DLD1 (cell line): ENCODE data around the gene CMIP.

ENCODE experiments used
- in situ Hi-C: cut with HindIII; loops from 2 replicates; pipeline ENCODE4 v1.10.0; 2017; ENCODE audit warnings: low sequenced_read_pairs

Gene CMIP

DNA sequence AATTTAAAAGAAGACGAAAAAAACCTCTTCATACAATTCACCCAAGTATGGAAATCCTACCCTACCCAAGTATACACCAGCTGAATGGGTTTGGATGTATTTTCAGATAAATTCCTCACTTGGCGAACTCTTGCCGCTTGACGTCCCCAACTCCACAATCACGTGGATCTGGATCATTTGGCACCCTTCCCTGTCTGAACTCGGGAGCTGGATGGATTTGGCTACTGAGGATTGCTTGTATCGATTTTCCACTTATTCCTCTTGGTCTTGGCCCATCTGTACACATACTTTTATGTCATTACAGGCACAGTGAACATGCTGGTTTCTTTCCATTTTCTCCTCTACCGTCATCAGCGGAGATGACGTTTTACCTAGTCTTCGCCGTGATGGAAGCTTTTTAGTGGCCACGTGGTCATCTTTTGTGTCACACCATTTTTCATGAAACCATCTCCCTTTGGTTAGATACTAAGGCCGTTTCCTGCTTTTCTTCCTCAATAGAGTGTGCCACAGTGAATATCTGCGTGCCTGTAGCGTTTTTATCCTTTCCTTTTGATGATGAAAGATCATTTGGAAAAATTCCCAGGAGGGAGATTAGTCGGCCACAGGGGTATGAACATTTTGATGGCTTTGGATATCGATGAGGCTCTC, 47.1 kb downstream of the CMIP start:
- in situ Hi-C loops: no loop called here

DNA sequence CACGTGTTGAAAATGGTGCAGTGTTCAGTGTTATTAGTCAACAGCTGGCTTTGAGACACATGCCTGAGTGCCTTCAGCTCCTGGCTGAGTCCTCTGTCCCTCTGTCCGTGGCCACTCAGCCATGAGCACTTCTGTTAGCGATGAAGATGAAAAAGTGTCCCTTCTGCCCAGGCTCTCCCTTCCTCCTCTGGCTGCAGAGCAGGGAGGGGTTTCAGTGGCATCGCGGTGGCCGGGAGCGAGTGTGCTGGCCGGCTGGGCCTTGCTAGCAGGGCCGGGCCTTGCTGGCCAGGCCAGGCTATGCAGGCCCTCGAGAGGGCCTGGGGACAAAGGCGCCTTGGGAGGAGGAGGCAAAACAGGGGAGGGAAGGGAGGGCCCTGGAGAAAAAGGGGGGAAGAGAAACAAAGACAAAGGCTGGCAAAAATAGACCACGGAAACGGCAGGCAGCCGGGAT, 47.7 kb downstream of the CMIP start:
- in situ Hi-C loops: no loop called here

DNA sequence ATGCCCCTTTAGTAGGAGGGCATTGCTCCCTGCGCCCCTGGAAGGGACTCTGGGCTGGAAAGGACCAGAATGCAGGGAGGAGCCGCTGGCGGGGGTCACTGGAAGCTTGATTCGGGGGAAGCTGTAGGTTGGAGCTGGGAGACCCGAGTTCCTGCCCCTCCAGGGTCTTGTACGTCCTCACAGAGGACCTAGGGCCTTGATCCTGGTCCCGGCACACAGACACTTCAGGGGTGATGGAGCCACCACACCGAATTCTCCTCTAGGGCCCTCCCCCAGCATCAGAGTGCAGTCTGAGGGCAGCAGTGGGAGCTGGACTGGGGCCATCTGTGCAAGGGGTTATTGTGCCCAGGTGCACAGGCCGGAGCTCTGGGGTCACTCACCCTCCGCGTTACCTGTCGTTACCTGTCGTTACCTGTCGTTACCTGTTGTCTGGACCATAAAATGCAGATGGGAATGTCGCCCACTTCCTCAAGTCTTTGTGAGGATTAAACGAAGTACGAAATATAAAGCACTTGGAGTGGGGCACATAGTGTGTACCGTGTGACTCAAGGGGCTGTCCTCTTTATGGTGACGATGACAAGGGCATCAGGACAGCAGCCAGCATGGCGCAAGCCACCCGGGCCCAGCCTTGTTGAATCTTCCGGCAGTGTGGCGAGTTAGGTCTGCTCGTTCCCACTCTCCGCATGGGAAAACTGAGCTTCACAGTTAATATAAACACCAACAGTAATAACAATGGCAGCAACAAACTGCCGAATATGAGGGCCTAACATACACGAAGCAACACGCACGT, 48.6 kb downstream of the CMIP start:
- in situ Hi-C loops: no loop called here

DNA sequence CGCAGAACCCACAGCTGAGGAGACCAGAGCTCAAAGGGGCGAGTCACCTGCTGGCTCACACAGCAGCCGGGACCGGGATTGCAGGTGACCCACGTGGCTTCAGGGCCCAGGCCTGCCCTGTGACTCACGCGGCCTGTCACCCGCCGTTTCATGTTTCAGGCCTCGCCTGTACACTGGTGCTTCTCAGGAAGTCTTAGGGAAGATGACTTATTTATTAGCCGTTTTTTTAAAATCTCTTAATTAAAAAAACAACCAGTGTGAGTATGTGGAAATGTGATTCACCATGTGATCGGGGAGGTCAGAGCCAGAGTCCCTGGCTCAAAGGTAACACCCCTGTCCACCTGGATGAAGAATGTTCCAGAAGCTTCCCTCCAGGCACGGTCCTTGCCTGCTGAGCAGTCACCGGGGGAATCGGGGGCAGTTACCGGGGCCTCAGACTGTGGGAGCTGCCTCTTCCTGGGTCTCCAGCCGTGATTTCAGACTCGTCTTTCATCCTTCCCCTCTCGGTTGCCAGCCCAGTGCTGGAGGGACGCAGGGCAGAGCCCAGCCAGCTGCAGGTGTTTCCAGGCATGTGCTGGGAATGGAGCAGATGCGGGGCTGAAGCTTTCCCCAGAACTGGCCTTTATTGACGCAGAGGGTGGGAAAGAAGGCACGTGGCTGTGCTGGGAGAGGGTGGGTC, 49.3 kb downstream of the CMIP start:
- in situ Hi-C loops: no loop called here

DNA sequence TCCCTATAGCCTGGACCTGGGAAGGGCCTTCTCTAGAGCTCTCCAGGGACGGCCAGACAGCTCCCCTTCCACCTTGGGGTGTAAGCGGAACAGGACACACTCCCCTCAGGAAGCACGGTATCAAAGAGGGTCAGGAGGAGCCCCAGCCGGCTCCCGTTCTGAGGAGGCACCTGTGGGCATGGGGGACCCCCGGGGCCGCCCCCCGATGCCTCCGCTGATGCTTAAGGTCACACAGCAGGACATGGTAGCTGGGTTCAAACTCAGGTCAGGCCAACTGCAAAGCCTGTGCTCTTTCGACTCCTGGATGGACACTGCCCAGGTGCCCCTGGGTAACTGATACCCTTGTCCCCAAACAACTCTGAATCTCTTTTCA, 49.8 kb downstream of the CMIP start:
- in situ Hi-C loops: no loop called here

DNA sequence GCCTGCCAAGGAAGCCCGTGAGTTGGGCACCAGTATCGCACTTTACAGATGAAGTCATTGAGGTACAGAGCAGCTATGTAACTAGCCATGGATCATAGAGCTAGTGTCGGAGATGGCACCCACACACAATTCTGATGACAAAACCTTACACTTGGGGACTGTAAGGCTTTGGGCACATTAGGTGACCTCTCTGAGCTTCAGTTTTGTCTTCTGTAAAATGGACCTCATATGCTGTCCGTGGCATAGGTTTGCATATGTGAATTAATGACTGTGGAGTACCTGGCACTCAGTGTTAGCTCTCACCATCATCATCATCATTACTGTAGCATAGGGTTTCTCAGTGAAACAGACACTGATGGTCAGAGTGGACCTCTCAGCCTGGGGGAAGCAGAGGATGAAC, 50.3 kb downstream of the CMIP start:
- in situ Hi-C loops: no loop called here

DNA sequence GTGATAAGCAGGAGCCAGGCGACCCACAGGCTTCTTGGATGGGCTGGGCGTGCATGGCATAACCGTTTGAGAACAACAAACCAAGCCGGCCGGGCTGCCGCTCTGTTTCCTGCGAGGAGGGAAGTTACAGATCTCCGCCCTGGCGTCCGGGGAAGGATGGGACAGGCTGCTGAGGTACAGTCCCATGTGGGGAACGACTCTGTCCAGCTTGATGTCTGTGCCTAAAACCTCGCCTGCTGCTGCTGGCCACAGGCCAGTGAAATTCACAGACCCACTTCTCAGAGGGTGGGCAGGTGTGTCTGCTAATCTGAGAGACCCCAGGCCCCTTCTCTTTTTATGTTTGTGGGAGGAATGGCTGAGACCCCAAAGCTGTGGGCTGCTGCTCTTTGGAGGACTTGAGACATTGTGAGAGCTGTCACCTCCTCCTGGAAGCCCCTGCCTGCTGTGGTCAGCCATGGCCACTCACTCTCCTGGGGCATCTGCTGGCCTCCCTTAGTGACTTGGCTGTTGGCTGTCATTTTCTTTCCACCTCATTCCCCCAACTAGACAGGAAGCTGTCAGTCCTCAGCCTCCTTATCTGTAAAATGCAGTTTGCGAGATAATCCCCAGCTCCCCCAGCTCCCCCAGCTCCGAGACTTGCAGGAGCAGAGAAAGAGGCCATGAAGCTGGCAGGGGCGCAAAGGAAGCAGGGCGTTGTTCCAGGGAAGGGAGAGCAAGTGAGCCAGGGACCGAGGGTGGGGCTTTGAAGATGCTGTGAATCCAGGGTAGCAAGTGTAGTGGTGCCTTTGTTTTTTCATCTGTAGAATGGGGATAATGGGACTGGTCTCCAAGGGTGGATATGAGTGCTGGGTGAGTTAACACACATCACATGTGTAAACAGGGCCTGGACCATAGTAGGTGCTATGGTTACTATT, 51.0 kb downstream of the CMIP start:
- in situ Hi-C loops: no loop called here

DNA sequence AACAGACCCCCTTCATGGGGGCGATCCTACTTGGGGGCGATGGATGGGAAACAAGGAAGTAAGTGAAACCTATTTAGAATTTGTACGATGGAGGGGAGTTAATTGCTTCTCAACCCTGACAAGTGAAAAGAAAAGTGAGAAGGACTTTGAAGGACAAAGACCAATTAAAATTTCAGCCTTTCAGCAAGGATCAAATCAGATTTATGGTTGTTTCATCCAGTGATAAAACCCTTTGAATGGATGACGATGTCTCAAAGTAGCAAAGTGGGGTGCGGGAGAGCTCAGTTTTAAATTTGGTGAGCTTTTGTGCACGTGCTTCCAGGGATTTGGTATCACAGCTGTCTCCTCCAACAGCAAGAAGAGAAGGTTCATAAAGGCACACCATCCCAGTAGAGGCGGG, 51.7 kb downstream of the CMIP start:
- in situ Hi-C loops: no loop called here

DNA sequence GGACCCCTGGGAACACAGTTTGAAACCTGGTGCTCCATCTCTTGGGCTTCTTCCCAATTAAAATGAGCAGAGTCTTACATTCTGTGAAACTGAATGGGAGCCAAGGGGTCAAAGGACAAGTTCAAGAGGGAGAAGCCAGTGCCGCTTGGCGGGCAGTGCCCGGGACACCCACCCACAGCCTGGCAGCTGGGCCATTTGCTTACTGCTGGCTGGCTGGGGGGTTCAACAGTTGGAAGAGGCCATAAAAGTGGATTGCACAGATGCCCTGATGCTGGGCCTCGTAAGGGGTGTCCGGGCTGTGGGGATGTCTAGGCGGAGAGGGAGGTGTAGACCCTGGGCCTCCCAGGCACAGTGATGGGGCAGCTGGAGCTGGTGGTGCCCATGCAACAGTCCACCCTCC, 52.1 kb downstream of the CMIP start:
- in situ Hi-C loops: no loop called here

DNA sequence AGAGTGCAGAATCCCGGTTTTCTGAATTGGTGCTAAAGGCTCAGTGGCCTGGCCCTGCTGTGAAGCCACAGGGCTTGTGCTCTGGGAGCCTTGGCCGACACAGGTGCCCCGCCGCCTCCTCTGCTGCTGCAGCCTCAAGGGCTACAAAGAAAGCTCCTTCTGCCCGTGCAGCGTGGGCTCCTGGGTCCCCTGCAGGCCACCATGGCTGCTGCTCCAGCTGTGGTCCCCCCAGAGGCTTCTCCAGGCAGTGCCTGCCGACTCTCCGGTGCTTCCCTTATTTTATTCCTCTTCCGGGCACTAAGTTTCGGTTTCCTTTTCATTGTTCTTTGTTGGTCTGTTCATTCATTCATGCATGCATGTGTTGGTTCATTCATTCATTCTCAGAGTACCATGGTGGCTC, 53.1 kb downstream of the CMIP start:
- in situ Hi-C loops: no loop called here

DNA sequence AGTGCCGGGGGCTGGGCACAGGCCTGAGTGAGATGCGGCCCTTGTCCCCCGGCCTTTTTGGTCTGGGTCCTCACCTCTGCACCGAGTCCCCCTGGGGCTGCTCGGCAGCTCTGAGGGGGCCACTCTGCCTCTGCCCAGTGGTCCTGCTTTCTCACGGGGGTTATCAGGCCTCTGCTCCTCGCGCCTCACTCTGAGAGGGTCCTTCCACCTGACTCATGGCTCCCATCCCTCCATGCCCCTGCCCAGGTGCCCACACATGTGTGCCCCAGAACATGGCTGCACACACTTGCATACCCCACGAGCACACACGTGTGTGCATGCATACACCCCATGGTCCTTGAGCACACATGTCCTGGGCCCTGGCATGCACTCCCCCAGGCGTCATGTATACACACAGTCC, 53.7 kb downstream of the CMIP start:
- in situ Hi-C loops: no loop called here

DNA sequence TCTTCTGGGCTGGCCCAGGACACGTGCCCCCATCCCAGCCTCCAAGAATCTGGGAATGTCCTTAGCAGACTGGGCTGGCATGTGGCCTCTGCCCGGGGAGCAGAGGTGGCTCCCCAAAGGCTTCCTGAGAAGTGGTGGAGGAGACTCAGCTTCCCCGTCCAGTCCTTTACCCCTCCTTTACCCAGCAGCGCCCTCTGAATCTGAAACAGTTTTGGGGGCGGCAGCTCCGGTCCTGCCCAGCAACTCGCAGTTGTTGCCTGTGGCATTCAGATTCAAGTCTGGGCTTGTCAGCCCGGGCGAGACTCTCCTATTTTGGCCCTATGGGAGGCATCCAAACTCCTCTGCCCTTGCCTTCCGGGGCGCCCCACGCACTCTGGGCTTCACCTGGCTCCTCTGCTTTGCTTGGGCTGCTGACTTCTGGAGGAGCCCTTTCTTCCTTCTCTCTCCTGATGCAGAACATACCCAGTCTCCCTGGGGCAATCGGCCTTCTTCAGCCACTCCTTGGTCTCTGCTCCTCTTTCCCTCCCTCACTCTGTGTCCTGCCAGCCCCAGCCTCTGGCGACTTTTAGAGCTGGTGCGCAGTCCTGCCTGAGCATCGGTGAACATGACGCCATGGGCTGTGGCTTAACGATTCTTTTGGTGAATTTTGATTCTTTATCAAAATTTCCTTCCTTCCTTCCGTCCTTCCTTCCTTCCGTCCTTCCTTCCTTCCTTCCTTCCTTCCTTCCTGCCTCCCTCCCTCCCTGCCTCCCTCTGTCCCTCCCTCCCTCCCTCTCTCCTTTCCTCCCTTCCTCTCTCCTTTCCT, 55.2 kb downstream of the CMIP start:
- in situ Hi-C loops: no loop called here

DNA sequence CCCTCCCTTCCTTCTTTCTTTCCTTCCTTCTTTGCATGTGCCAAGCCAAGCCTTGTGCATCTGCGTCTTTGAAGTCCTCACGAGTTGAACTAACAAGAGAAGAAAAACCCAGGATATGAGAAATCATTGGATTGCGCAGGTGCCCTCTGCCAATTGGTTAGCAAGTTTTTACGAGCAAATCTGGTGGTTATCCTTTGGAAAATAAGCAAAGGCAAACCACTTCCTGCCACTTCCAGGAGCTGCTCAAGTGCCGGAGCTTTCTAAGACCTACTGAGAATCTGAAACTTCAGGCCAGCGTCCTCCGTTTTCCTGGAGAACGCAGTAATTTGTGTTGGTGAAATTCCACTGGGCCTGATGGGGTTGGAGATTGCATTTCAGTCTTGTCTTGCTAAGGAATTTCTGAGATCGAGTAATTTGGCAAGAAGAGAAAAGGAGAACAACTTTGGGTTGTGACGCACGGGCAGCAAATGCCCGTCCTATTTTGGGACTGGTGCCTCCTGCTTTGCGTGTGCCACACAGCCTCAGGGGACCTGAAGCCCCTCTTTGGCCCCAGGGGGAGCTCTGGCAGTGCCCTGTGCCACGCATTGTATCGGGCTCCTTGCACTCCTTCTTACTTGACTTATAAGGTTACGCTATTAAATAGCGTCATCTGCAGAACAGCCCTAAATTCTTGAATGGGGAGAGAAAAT, 56.4 kb downstream of the CMIP start:
- in situ Hi-C loops: no loop called here

DNA sequence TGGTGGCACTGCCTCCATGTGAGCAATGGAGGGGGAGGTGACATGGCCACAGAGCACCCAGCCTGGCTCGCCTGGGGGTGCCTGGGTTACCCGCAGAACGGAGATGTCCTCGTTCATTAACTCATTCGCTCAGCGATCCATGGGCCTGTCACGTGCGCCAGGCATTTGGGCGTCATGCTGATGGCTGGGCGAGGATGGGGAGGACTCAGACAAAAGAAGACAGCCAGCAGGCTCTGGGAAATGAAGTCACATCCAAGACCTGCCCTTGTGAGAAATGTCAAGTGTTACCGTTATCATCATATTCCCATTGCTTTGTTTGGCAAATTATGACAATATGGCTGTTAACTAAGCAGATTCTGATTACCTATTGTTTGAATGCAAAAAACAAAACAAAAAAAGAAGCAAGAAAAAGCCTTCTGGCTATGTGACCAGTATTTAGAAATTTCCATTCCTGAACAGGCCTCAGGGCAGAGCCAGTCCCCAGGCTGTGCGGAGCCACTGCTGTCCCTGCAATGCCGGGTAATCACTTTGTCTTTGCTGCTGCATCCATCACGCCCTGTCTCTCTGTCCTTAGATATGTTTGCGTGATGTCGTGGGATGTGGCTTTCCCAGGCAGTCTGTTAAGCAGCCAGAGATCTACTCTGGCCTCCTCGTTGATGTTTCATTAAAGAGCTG, 57.9 kb downstream of the CMIP start:
- in situ Hi-C loops: no loop called here

DNA sequence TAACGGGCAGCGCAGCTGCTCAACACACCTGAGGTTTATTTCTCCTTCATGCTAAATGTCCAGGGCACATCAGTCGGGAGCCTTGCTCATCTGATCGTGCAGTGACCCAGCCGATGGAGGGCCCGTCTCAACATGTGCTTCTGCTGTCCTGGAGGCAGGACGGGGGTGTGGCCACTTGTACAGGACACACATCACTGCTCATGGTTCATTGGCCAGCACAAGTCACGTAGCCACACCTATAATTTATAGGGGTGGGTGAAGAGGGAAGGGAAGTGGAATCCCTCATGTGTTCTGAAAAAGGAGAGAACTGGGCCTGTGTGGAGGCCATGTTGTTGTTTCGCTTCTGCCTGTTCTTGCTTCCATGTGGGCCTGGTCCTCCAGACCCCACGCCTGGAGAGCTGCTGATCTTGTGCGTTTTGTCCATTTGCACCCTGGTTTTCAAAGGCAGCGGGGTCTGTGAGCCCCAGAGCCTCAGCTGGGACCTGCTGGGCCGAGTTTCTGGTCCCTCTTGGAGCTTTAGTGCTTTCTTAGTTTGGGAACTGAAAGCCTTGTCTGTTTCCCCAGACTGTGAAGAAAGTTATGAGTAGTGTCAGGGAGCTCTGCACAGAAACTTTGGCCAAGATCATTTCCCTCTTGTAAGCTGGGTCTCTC, 60.5 kb downstream of the CMIP start:
- in situ Hi-C loops: no loop called here

DNA sequence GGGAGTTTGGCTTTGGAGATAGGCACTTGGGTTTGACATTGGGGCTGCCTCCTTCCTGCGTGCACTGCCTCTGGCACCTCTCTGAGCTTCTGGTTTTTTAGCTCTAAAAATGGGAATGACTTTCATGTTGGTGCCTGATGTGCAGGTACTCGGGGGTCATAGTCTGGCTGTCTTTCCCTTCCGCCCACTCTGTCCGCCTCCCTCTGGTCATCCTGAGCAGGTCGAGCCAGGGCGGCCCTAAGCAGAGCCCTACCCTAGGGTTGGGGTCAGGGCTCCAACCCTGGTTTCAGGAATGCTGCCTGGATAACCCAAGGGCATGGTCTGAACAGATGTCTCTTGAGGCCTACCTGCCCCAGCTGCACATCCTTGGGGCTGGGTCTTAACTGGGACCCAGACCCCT, 64.8 kb downstream of the CMIP start:
- in situ Hi-C loops: no loop called here

DNA sequence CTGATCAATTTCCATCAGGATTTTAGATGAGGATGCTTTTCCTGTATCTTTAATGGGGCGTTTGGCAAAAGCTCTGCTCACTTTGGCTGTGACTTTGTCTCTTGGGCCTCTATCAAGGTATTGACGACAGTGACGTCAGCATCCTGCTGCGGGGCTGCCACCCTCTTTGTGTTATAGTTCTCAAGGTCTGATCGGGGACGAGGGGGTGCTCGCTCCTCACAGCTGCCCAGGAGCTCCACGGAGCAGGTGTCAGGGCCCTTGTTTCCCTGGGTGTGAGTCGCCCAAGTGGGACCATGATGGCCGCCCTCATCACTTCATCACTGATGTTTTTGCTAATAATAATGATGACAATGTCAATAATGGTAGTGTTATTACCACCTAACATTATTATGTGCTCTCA, 65.4 kb downstream of the CMIP start:
- in situ Hi-C loops: no loop called here

DNA sequence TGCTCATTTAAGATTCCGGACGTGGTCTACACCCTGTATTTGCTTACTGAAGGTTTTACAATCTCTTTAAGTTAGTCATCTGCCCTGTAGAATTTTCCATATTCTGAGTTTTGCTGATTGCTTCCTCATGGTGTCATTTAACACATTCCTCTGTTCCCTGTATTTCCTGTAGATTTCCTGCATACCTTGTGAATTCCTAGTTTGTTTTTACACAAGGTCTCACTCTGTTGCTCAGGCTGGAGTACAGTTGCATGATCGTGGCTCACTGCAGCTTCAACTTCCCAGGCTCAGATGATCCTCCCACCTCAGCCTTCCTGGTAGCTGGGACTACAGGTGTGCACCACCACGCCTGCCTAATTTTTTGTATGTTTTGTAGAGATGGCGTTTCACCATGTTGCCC, 66.8 kb downstream of the CMIP start:
- in situ Hi-C loops: no loop called here
